Activated naive CD4-positive, alpha-beta T cell treated with Interleukin-2 at 50 U/mL for 16 hours (primary cell): ENCODE measurements around the gene CACNA2D4.

Experiments used
- DNase-seq: peaks from one replicate; pipeline ENCODE4 v3.0.0-alpha.2; 2020

CACNA2D4 gene

GRCh38 chr12:1934068-1934467 lies 15.6 kb upstream of the CACNA2D4 start:
- DNase-seq = no peak

GRCh38 chr12:1933342-1934051 lies 15.0 kb upstream of the CACNA2D4 start:
- no peak for DNase-seq

- DNase-seq = no peak
Observed at GRCh38 chr12:1932264-1932777, 13.9 kb upstream of the CACNA2D4 start.

- no peak for DNase-seq
Observed at GRCh38 chr12:1931642-1932041, 13.2 kb upstream of the CACNA2D4 start.

GRCh38 chr12:1930803-1931597 lies 12.5 kb upstream of the CACNA2D4 start:
- no peak for DNase-seq

- DNase-seq = no peak
Observed at GRCh38 chr12:1929985-1930802, 11.7 kb upstream of the CACNA2D4 start.

GRCh38 chr12:1929241-1929984 lies 11.0 kb upstream of the CACNA2D4 start:
- no peak for DNase-seq

GRCh38 chr12:1928439-1929121 lies 10.1 kb upstream of the CACNA2D4 start:
- no peak for DNase-seq

- no peak for DNase-seq
Observed at GRCh38 chr12:1927751-1928351, 9.4 kb upstream of the CACNA2D4 start.

GRCh38 chr12:1927051-1927680 lies 8.7 kb upstream of the CACNA2D4 start:
- DNase-seq = no peak

- DNase-seq = no peak
Observed at GRCh38 chr12:1926251-1926657, 7.8 kb upstream of the CACNA2D4 start.

GRCh38 chr12:1925684-1926006 lies 7.2 kb upstream of the CACNA2D4 start:
- no peak for DNase-seq

- no peak for DNase-seq
Observed at GRCh38 chr12:1924996-1925683, 6.7 kb upstream of the CACNA2D4 start.

- no peak for DNase-seq
Observed at GRCh38 chr12:1922985-1923384, 4.5 kb upstream of the CACNA2D4 start.

- no peak for DNase-seq
Observed at GRCh38 chr12:1922075-1922709, 3.7 kb upstream of the CACNA2D4 start.

- DNase-seq = no peak
Observed at GRCh38 chr12:1920971-1921370, 2.5 kb upstream of the CACNA2D4 start.

- DNase-seq = no peak
Observed at GRCh38 chr12:1920436-1920835, 2.0 kb upstream of the CACNA2D4 start.

- no peak for DNase-seq
Observed at GRCh38 chr12:1919763-1920162, 1.3 kb upstream of the CACNA2D4 start.

GRCh38 chr12:1919284-1919683 lies 832 bp upstream of the CACNA2D4 start:
- no peak for DNase-seq

- no peak for DNase-seq
Observed at GRCh38 chr12:1918884-1919236, 408 bp upstream of the CACNA2D4 start.
